GM12891 (cell line): Measurements from ENCODE around the gene ZNF19.

Experiments used
- DNase-seq: peaks from one replicate; pipeline ENCODE4 v3.0.0; 2011; ENCODE audit warnings: low spot score; ENCODE audit not compliant: insufficient read length
- FAIRE-seq: peaks from 2 replicates; lab custom pipeline; 2011; peaks lifted over from hg19 to GRCh38; lab: Jason Lieb, UNC
- PAX5 ChIP-seq: IDR thresholded peaks from 2 replicates; pipeline ENCODE4 v1.6.1; 2011; ENCODE audit warnings: low read length, moderate library complexity, mild to moderate bottlenecking; ENCODE audit not compliant: insufficient read depth, severe bottlenecking
- POLR2A ChIP-seq: IDR thresholded peaks from 2 replicates; pipeline ENCODE4 v1.6.1; 2011; ENCODE audit warnings: low read depth, low read length, control low read depth
- POLR2AphosphoS5 ChIP-seq: IDR thresholded peaks from 2 replicates; pipeline ENCODE4 v1.6.1; 2011; ENCODE audit warnings: low read depth, low read length, control low read depth
- POU2F2 ChIP-seq: IDR thresholded peaks from 2 replicates; pipeline ENCODE4 v1.6.1; 2011; ENCODE audit warnings: low read depth, mild to moderate bottlenecking, control low read depth, low read length, moderate library complexity
- SPI1 ChIP-seq: IDR thresholded peaks from 2 replicates; pipeline ENCODE4 v1.6.1; 2011; ENCODE audit warnings: low read depth, low read length, control low read depth
- TAF1 ChIP-seq: IDR thresholded peaks from 2 replicates; pipeline ENCODE4 v1.6.1; 2011; ENCODE audit warnings: low read depth, low read length, control low read depth

Gene ZNF19

DNA sequence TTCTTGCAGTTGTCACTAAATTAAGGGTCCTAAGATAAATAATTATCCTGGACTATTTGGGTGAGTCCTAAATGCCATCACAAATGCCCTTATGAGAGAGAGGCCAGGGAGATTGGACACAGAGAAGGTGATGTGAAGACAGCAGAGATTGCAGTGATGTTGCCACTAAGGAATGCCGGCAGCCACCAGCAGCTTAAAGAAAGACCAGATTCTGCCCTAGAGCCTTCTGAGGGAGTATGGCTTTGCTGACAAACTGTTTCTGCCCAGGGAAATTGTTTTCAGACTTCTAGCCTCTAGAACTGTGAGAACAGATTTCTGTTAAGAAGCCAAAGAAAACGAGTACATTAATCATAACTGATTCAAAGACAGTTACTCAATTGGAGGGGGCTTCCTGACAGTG is 17.1 kb downstream of the ZNF19 start:
- FAIRE-seq (no peak), DNase-seq (no peak)
- no peak for TF ChIP-seq SPI1
- no peak for TF ChIP-seq POU2F2
- TF ChIP-seq TAF1: no peak
- TF ChIP-seq POLR2AphosphoS5: no peak
- TF ChIP-seq PAX5: no peak
- TF ChIP-seq POLR2A: no peak

DNA sequence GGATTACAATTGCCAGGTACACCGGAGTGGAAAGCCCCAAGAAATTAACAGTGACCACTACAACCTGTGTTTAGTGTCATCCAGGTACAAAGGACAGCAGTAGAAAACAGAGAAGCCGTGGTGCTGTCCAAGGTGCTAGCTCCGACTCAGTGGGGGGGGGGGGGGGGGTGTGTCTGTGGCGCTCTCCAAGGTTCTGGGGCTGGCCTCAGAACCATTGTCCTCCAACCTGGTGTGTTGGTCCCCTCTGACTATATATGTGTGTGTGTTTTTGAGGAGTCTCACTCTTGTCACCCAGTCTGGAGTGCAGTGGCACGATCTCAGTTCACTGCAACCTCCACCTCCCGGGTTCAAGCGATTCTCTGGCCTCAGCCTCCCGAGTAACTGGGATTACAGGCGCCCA is 21.3 kb downstream of the ZNF19 start:
- TF ChIP-seq POLR2A: no peak
- 0 out of 2 replicates have a peak, but pooled peaks have one; percentile 7 for TF ChIP-seq SPI1
- no peak for FAIRE-seq
- DNase-seq: no peak

DNA sequence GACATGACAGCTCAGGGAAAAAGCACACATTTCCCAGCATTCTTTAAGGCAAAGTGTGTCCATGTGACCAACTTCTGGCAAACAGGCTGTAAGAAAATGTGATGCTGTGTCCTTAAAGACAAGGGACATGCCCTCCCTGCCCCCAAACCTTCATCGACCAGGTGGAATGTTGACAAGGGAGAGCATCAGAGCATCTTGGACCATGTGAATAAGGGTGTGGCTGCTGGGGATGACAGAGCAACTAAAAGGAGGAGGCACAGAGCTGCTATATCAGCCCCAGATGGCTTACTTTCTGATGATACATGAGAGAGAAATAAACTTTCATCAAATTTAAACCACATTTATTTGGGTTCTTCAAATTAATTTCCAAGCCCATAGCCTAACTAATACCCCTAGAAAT is 24.9 kb downstream of the ZNF19 start:
- TF ChIP-seq PAX5 (no peak), SPI1 (no peak), POLR2A (no peak), POLR2AphosphoS5 (no peak), POU2F2 (no peak), TAF1 (no peak)
- no peak for DNase-seq
- no peak for FAIRE-seq

DNA sequence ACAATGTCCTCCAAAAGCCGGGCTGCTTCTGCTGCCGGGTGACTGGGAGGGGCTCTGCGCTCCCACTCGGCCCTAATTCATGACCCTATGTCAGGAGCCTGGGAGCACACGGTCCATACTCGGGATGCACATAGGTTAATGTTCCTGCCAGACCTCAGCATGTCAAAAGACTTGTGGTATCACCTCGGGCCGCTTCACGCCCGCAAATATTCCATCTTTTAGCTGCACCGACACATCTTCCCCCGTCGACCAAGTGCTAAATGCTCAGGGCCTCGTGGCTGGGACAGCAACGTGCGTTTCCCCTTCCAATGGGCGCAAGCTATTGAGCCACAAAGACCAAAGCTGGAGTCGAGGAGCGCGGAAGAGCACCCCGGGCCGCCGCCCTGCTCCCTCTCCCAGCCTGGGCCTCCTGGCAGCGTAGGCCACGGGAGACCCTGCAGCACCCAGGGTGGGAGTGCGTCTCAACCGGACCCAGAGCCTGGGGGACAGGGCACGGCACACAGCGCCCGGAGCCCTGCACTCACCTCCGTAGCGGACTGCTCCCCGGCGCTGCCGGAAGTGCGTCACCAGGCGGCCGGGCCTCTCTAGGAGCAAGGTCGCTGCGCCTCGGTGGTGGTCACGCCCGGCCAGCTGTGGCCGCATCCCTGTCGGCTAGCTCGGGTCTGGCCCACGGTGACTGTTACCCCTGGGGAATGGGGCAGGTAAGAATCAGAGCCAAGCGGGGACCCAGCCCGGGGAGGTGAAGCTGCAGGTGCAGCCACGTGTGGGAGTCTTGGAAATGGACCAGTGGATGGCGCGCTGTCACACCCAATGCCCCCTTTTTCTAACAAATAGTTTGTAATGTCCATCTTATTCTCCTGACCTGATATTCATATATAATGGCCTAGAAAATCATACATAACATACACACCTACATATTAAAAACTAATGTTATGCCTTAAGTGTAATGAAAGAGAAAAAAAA is 27.2 kb downstream of the ZNF19 start, which contains the start of gene ZNF23:
ZNF23 (minus strand) TSS at position 562 of the 963 bp plus-strand sequence. CDS start 5,451 bp downstream, outside the sequence.
- peak; percentile 95 for FAIRE-seq
- TF ChIP-seq POLR2A (peak; percentile 93), TAF1 (peak; percentile 92), POLR2AphosphoS5 (peak; percentile 97), SPI1 (no peak), POU2F2 (peak; percentile 81), PAX5 (peak; percentile 98)
- DNase-seq: peak; percentile 91

DNA sequence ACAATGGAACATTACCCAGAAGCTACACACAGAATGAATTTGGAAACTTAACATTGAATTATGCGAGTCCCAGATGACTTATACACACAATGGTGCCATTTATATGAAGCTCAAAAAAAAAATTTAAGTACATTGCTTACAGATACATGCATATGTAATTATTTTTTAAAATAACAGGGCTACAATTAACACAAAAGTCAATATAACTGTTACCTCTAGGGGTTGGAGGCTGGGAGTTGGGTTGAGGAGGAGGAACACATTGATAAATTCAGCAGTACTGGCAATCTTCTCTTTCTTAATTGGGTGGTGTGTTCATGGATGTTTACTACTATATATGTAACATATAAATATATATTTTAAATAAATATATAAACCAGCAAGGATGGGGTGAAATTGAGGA is 28.2 kb downstream of the ZNF19 start:
- DNase-seq (no peak), FAIRE-seq (no peak)
- TF ChIP-seq SPI1 (no peak), POLR2AphosphoS5 (no peak), POLR2A (no peak), PAX5 (no peak), TAF1 (no peak), POU2F2 (no peak)

DNA sequence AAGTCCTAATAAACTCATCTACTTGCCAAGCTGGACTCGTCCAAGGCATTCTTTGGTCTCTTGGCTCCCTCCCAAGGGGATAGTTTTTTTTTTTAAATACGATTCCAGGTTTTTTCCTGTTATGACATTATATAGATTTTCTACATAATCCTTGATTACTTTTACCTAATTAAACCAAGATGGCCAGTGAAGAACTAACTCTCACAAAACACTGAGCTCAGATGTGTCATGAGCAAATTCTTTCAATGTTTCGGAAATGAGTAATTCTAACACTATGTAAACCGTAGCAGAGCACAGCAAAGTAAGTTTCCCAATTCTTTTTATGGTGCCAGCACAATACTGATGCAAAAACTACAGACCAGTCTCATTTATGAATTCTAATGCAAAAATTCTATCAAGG is 28.9 kb downstream of the ZNF19 start:
- FAIRE-seq (no peak), DNase-seq (no peak)
- no peak for TF ChIP-seq POU2F2
- no peak for TF ChIP-seq PAX5
- no peak for TF ChIP-seq POLR2A
- no peak for TF ChIP-seq SPI1
- no peak for TF ChIP-seq TAF1
- no peak for TF ChIP-seq POLR2AphosphoS5

DNA sequence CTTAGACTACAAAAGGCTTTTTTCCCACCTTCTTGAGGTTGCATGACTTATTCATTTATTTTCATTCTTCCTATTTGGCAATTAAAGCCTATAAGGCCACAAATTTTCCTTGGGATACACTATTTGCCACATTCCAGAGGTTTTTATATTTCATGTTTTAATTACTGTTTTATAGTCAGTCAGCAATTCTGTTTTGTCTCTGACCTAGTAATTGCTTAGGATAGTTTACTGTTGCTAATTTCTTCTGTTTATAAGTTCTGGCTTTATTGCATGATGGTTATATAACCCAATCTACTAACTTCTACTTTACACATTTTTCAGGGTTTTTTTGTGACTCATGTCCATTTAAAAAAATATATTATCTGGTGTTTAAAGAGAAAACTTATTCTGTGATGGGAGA is 29.6 kb downstream of the ZNF19 start:
- FAIRE-seq (no peak), DNase-seq (no peak)
- TF ChIP-seq POLR2AphosphoS5: no peak
- no peak for TF ChIP-seq POU2F2
- no peak for TF ChIP-seq SPI1
- TF ChIP-seq TAF1: no peak
- no peak for TF ChIP-seq POLR2A
- TF ChIP-seq PAX5: no peak

DNA sequence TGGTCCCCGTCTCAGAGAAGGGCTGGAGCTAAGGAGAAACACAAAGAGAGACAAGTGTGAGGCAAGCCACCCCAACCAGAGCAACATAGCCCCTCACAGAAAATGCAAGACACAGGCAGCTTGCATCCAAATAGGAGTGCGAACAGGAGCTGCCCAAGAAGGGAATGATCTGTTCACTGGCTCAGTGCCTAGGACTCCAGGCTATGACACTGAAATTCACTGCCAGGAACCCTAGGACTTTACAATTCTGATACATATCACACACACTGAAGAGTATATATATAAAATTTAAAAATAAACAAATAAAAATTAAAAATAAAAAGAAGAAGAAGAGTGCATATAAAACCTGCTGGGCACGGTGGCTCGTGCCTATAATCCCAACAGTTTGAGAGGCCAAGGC is 32.3 kb downstream of the ZNF19 start:
- FAIRE-seq (no peak), DNase-seq (no peak)
- TF ChIP-seq POLR2A: no peak
- TF ChIP-seq PAX5: no peak
- no peak for TF ChIP-seq POLR2AphosphoS5
- no peak for TF ChIP-seq POU2F2
- no peak for TF ChIP-seq SPI1
- TF ChIP-seq TAF1: no peak

DNA sequence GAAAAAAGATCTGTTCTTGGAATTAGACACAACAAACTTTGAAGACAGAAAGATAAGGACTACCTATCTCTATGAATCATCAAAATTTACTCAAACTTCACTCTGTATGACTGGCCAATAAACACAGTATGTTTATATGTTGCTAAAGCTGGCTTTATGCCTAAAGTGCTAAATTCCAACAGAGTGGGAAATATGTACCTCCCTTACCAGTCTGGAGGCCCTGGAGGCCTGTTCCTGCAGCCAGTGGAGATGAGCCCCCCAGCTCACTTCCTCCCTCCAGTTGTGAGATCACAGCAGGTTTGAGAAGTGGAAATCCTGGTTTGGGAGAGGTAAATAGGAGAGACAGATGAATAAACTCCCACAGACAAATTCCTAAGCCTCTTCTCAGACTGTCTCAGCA is 36.1 kb downstream of the ZNF19 start:
- TF ChIP-seq PAX5 (no peak), POLR2AphosphoS5 (no peak), POLR2A (no peak), POU2F2 (no peak), SPI1 (no peak), TAF1 (no peak)
- no peak for DNase-seq
- no peak for FAIRE-seq

DNA sequence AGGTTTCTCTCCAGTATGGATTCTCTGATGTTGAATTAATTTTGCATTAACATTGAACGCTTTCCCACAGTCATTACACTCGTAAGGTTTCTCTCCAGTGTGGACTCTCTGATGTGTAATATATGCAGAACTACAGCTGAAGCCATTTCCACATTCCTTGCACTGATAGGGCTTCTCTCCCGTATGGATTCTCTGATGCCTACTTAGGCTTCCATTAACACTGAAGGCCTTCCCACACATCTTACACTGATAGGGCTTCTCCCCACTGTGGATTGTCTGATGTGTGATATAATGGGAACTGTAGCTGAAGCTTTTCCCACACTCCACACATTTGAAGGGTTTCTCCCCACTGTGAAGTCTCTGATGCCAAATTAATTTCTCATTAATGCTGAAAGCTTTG is 40.1 kb downstream of the ZNF19 start:
- FAIRE-seq (no peak), DNase-seq (no peak)
- TF ChIP-seq TAF1: no peak
- TF ChIP-seq PAX5: no peak
- TF ChIP-seq POU2F2: no peak
- TF ChIP-seq POLR2A: no peak
- no peak for TF ChIP-seq POLR2AphosphoS5
- no peak for TF ChIP-seq SPI1
